ENCODE data around the gene CYGB. TPM values are rescaled to one million over a fixed set of nuclear protein-coding genes. Genes with fewer than 3 reads are reported as not detected.
A peak's percentile ranks its signal among the peaks of the same experiment; 100 is the strongest.

The CYGB gene
- polyA plus RNA-seq, 1 of the 3 experiments (the other 2 are of a cell fraction): 1.7 TPM

DNA sequence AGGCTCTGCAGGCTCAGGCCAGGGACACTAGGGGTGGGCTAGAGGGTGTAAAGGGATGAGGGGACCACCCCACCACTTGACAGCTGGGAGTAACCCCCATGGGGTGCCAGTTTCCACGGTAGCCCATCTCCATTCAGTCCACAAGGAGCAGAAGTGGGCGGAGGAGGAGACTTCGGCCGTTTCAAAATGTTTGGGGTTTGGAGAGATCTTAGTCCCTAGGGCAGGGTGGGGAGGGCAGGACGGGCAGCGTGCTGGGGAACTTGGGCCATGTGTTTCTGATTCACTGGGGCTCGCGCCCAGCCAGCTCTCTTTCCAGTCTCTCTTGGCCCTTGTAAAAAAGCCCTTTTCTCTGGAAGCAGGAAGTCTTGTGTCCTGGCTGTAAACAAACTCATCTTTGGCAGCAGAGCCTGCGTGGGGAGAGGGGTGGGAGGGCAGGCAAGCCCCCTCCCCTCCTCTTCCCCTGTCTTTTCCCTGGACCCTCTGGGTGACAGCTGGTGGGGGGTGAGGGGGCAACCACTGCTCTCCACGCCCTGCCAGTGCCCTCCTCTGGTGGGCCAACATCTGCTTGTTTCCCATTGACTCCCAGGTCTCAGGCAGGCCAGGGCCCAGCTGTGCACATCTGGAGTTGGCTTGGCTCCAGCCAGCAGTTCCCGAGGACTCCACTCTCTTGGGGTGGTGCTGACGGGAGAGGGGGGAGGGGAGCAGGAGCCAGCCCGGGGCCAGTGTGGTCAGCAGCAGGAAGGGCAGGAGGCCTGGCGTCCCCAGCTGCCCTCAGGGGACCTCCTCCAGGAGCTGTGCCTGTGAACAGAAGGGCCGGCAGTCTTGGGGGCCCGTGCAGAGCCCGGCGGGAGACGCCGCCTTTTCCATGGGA, 8.1 kb downstream of the CYGB start (continued):
- TF ChIP-seq, protein P1, sequence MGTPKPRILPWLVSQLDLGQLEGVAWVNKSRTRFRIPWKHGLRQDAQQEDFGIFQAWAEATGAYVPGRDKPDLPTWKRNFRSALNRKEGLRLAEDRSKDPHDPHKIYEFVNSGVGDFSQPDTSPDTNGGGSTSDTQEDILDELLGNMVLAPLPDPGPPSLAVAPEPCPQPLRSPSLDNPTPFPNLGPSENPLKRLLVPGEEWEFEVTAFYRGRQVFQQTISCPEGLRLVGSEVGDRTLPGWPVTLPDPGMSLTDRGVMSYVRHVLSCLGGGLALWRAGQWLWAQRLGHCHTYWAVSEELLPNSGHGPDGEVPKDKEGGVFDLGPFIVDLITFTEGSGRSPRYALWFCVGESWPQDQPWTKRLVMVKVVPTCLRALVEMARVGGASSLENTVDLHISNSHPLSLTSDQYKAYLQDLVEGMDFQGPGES (IDR thresholded peaks at IDR 0.05; ENCODE audit: low read depth, low read length): no peak
- TF ChIP-seq, protein P2, sequence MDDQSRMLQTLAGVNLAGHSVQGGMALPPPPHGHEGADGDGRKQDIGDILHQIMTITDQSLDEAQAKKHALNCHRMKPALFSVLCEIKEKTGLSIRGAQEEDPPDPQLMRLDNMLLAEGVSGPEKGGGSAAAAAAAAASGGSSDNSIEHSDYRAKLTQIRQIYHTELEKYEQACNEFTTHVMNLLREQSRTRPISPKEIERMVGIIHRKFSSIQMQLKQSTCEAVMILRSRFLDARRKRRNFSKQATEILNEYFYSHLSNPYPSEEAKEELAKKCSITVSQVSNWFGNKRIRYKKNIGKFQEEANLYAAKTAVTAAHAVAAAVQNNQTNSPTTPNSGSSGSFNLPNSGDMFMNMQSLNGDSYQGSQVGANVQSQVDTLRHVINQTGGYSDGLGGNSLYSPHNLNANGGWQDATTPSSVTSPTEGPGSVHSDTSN (IDR thresholded peaks at IDR 0.05): no peak
- TF ChIP-seq CTCF (IDR thresholded peaks at IDR 0.05): no peak
- no peak for TF ChIP-seq FOXM1 (IDR thresholded peaks at IDR 0.05; ENCODE audit: low read depth)
- peak; percentile 59; the same call in 1 of the 2 replicates for TF ChIP-seq NFIC (IDR thresholded peaks at IDR 0.05; ENCODE audit: borderline replicate concordance)
- TF ChIP-seq FOXJ3 (CRISPR knock-in tag; IDR thresholded peaks at IDR 0.05): no peak; the same call in none of the 2 replicates
- TF ChIP-seq MEF2A (IDR thresholded peaks at IDR 0.05; ENCODE audit: borderline replicate concordance, low read depth): no peak

- H3K4me3 ChIP-seq (ENCODE audit: low read depth in 2 of 2, low read length in 1 of 2): no peak overlapping the region
These were observed 8.8 kb downstream of the CYGB start for GRCh38 chr17:76528528-76529223.

More at GRCh38 chr17:76528528-76529223, 8.8 kb downstream of the CYGB start:
- Histone ChIP-seq H3K79me2 (ENCODE audit: insufficient read depth) (no peaks in the 10 kb centered on the region), H3K36me3 (replicated peaks in 1 of 2; ENCODE audit: control insufficient read depth in 1 of 2, insufficient read depth in 2 of 2, low read length in 1 of 2) (no peaks in the 10 kb centered on the region), H4K20me1 (ENCODE audit: insufficient read depth) (no peaks in the 10 kb centered on the region), H3K4me2 (peak overlapping the region; percentile 46; the same call in 1 of the 2 replicates), H3K9ac (no peak overlapping the region), H3K27ac (ENCODE audit: low read depth in 2 of 2, low read length in 1 of 2) (peak overlapping the region; percentile 49 to 89; a peak in 3 of 4 replicates), H3K27me3 (ENCODE audit: insufficient read depth) (no peaks in the 10 kb centered on the region), H3K4me1 (ENCODE audit: control insufficient read depth in 1 of 2, insufficient read depth in 2 of 2, low read depth in 1 of 2, low read length in 1 of 2) (peaks cover 13 to 67% of the 10 kb centered on the region in 2 experiments; a peak in 3 of 4 replicates), H3F3A (replicated peaks; ENCODE audit: insufficient read depth) (peaks cover 19% of the 10 kb centered on the region), H2AFZ (ENCODE audit: low read depth) (0 out of 2 replicates have a peak overlapping the region, but pooled peaks have one; percentile 57), H3K9me2 (no peaks in the 10 kb centered on the region), H3K9me3 (no peaks in the 10 kb centered on the region)
- 75% methylated on average over 31 of the region's 31 CpGs for WGBS (ENCODE audit: low lambda C conversion rate)
- ChIA-PET POLR2A (interaction anchor here (0.6 to 11.2 kb wide), 7 partner anchors 7 to 209 kb away, joined by 3 to 245 read pairs (median 4); partner anchors contain the start of genes CYGB, MFSD11, PRCD and SRSF2), CTCF (interaction anchor here (0.6 to 12.4 kb wide), 24 partner anchors 8 to 420 kb away, joined by 3 to 309 read pairs (median 6); partner anchors contain the start of genes AANAT, CYGB, PRCD and SPHK1)
- TF ChIP-seq GATA2 (CRISPR knock-in tag; IDR thresholded peaks at IDR 0.05): no peak; the same call in 1 of the 2 replicates
- TF ChIP-seq CTCF (IDR thresholded peaks at IDR 0.05): peak; percentile 33
- peak; percentile 80 for DNase-seq

Measured in SK-N-SH (cell line).